ENCODE measurements around the gene CGB8.

DNA sequence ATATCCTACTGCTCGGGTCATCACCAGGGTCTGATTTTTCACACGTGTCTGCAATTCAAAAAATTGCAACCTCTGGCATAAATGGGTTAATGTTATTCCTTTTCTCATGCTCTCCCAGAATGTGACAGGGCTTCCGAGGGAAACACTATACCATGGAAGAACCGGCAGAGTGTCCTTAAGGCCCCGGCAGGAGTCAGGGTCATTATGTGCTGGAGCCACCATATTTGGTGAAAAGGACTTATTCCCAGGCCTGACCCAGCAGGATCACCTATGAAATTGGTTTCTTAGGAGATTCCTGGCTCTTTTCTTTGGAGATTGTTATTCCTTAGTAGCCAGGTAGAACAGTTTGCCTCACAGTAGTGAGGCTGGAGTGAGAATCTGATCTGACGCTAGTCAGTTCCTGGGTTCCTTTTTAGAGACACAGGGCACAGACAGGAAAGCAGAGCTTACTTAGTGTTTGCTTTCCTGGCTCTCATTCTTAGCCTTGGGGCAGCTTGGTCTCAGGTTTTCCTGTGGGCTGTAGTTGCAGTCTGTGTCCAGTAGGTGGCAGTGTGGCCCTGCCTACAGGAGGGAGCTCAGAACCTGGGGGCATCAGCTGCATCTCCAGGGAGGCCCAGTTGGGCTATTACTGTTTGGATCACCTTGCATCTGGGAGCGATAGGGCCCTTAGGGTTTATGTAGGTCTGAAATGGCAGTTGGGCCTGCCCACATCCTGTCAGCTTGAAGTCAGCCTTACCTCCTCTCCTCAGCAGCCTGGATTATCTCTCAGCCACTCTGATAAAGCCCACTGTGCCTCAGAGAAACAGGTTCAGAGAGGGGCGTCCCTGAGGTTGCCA lies 48.8 kb upstream of the CGB8 start:
- TF ChIP-seq, protein P1, sequence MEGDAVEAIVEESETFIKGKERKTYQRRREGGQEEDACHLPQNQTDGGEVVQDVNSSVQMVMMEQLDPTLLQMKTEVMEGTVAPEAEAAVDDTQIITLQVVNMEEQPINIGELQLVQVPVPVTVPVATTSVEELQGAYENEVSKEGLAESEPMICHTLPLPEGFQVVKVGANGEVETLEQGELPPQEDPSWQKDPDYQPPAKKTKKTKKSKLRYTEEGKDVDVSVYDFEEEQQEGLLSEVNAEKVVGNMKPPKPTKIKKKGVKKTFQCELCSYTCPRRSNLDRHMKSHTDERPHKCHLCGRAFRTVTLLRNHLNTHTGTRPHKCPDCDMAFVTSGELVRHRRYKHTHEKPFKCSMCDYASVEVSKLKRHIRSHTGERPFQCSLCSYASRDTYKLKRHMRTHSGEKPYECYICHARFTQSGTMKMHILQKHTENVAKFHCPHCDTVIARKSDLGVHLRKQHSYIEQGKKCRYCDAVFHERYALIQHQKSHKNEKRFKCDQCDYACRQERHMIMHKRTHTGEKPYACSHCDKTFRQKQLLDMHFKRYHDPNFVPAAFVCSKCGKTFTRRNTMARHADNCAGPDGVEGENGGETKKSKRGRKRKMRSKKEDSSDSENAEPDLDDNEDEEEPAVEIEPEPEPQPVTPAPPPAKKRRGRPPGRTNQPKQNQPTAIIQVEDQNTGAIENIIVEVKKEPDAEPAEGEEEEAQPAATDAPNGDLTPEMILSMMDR (IDR thresholded peaks at IDR 0.05), result peak; percentile 92 to 100 (median 99)
- no peak for TF ChIP-seq POLR2A (IDR thresholded peaks at IDR 0.05)
